GM12873 (cell line): ENCODE results near the gene SYMPK.

Experiments used
- CTCF ChIP-seq: IDR thresholded peaks from 2 replicates; pipeline ENCODE4 v1.5.1; 2012; ENCODE audit warnings: low read depth, mild to moderate bottlenecking, moderate library complexity, low read length, control low read depth; ENCODE audit not compliant: insufficient read depth; ENCODE audit errors: missing control alignments

Gene SYMPK

GRCh38 chr19:45790942-45791341 is 72.0 kb downstream of the SYMPK start:
- TF ChIP-seq CTCF = no peak

- TF ChIP-seq CTCF = no peak
Measured at GRCh38 chr19:45789035-45789786, 73.7 kb downstream of the SYMPK start.

- TF ChIP-seq CTCF = no peak
Measured at GRCh38 chr19:45786533-45786894, 76.4 kb downstream of the SYMPK start.

GRCh38 chr19:45785781-45786532 is 77.0 kb downstream of the SYMPK start:
- no peak for TF ChIP-seq CTCF

GRCh38 chr19:45785097-45785496 is 77.8 kb downstream of the SYMPK start:
- no peak for TF ChIP-seq CTCF

- no peak for TF ChIP-seq CTCF
Measured at GRCh38 chr19:45784096-45784495, 78.9 kb downstream of the SYMPK start.
